22Rv1 (cell line): ENCODE data around the gene AGRN.
"Not testable (repeated sequence)": the region's sequence is repeated elsewhere in the genome, so short reads cannot be mapped to it uniquely, and the experiment has no call there.

Experiments
- H3K27ac ChIP-seq: fragments of 450-650 bp; 2 replicates; pipeline ENCODE4 v1.5.1; 2017
- CTCF ChIP-seq: fragments of 450-650 bp; IDR thresholded peaks from 2 replicates; pipeline ENCODE4 v1.5.1; 2017; ENCODE audit warnings: mild to moderate bottlenecking
- ZFX ChIP-seq: fragments of 450-650 bp; IDR thresholded peaks from 2 replicates; pipeline ENCODE4 v1.6.1; 2017; ENCODE audit warnings: antibody characterized with exemption, borderline replicate concordance

The AGRN gene

GRCh38 chr1:1052003-1052840, 32.3 kb downstream of the AGRN start:
- TF ChIP-seq ZFX (no peak), CTCF (no peak)
- no peak overlapping the region for H3K27ac ChIP-seq

- TF ChIP-seq ZFX (no peak), CTCF (no peak)
- no peak overlapping the region for H3K27ac ChIP-seq
Observed at GRCh38 chr1:1053022-1053421, 33.1 kb downstream of the AGRN start.

- TF ChIP-seq CTCF (no peak), ZFX (no peak)
- no peak overlapping the region for H3K27ac ChIP-seq
Observed at GRCh38 chr1:1053682-1054081, 33.8 kb downstream of the AGRN start.

- TF ChIP-seq CTCF (no peak), ZFX (no peak)
- H3K27ac ChIP-seq: no peak overlapping the region
Observed at GRCh38 chr1:1054099-1054700, 34.3 kb downstream of the AGRN start.

GRCh38 chr1:1054971-1055370, 35.1 kb downstream of the AGRN start:
- no peak overlapping the region for H3K27ac ChIP-seq
- TF ChIP-seq ZFX (no peak), CTCF (no peak)

- TF ChIP-seq ZFX: no peak
- no peak for TF ChIP-seq CTCF
- no peak overlapping the region for H3K27ac ChIP-seq
Observed at GRCh38 chr1:1055841-1056736, 36.2 kb downstream of the AGRN start.

- H3K27ac ChIP-seq: not testable (repeated sequence)
Observed at GRCh38 chr1:1057769-1058087, 37.8 kb downstream of the AGRN start.
